Measurements from ENCODE around the gene KIF4B. TPM values are rescaled to one million over a fixed set of nuclear protein-coding genes. Genes with fewer than 3 reads are reported as not detected.

Gene KIF4B
- total and polyA plus RNA-seq, 2 of the 13 experiments (the other 11 are each of a cell fraction or from before 2014, with no cell fraction given) = 0.04 TPM; not detected in 1

GRCh38 chr5:155047818-155048217, 34.3 kb downstream of the KIF4B start:
- FAIRE-seq = no peak
- Histone ChIP-seq H3K27me3 (ENCODE audit: control insufficient read depth in 1 of 2, insufficient read depth in 2 of 2, low read length in 2 of 2) (peaks cover 0 to 1% of the 10 kb centered on the region in 2 experiments; a peak in 1 of 5 replicates), H3K27ac (ENCODE audit: extremely low read length, insufficient read depth, low read length) (no peak overlapping the region), H3K36me3 (replicated peaks in 1 of 2; ENCODE audit: control insufficient read depth in 1 of 2, insufficient read depth in 2 of 2, low read length in 2 of 2) (no peaks in the 10 kb centered on the region), H2AFZ (ENCODE audit: low read length) (no peak overlapping the region), H3K9me3 (ENCODE audit: low read length) (no peaks in the 10 kb centered on the region), H3K79me2 (ENCODE audit: insufficient read depth, low read length) (no peaks in the 10 kb centered on the region), H3K9ac (ENCODE audit: insufficient read depth, low read depth, low read length) (no peak overlapping the region), H4K20me1 (ENCODE audit: insufficient read depth, low read length) (no peaks in the 10 kb centered on the region), H3K4me1 (ENCODE audit: insufficient read depth, low read length) (peaks cover 5% of the 10 kb centered on the region; the same call in 1 of the 2 replicates), H3K4me2 (ENCODE audit: low read depth, low read length) (no peak overlapping the region), H3K4me3 (replicated peaks in 1 of 3; ENCODE audit: insufficient read depth in 1 of 3, low read depth in 2 of 3, low read length in 3 of 3) (no peak overlapping the region)
- intact Hi-C loops (cut with micrococcal nuclease; ENCODE audit: unreplicated experiment) = no loop called here
- no peak for TF ChIP-seq NFIC (IDR thresholded peaks at IDR 0.05; ENCODE audit: low read length)
- no peak for TF ChIP-seq REPIN1 (CRISPR knock-in tag; IDR thresholded peaks at IDR 0.05; ENCODE audit: borderline replicate concordance, low read depth)
- no peak for TF ChIP-seq ZSCAN9 (CRISPR knock-in tag; IDR thresholded peaks at IDR 0.05; ENCODE audit: borderline replicate concordance)
- no peak for TF ChIP-seq ZNF782 (CRISPR knock-in tag; IDR thresholded peaks at IDR 0.05; ENCODE audit: borderline replicate concordance)
- no peak for TF ChIP-seq JARID2 (CRISPR knock-in tag; IDR thresholded peaks at IDR 0.05; ENCODE audit: insufficient replicate concordance)
- no peak for TF ChIP-seq ARID4A (CRISPR knock-in tag; IDR thresholded peaks at IDR 0.05; ENCODE audit: borderline replicate concordance)
- TF ChIP-seq ZNF281 (CRISPR knock-in tag; IDR thresholded peaks at IDR 0.05; ENCODE audit: borderline replicate concordance) = no peak
- TF ChIP-seq SUZ12 (IDR thresholded peaks at IDR 0.05; ENCODE audit: low read depth, low read length) = no peak
- TF ChIP-seq RNF219 (CRISPR knock-in tag; IDR thresholded peaks at IDR 0.05) = no peak
- DNase-seq (ENCODE audit: low spot score) = no peak
- ATAC-seq = no peak
- CTCF ChIA-PET (ENCODE audit: low intra/inter-chr PET ratio, low total read pairs) = no interaction called here
- WGBS (ENCODE audit: low lambda C conversion rate) = 47% methylated on average over 7 of the region's 8 CpGs
- POLR2A ChIA-PET = no interaction called here
- in situ Hi-C loops (cut with HindIII; ENCODE audit: extremely low pct_ligation_motif_present, low pct_unique_long_range_greater_than_20kb) = no loop called here
- BruUV-seq (replicated peaks) = no TSS peak

Data from HepG2 (cell line).